ENCODE data around the gene ZBTB49. TPM values are rescaled to one million over a fixed set of nuclear protein-coding genes. Genes with fewer than 3 reads are reported as not detected.

The ZBTB49 gene
- total RNA-seq, 1 donor from 2014 or later = 8.4 TPM

DNA sequence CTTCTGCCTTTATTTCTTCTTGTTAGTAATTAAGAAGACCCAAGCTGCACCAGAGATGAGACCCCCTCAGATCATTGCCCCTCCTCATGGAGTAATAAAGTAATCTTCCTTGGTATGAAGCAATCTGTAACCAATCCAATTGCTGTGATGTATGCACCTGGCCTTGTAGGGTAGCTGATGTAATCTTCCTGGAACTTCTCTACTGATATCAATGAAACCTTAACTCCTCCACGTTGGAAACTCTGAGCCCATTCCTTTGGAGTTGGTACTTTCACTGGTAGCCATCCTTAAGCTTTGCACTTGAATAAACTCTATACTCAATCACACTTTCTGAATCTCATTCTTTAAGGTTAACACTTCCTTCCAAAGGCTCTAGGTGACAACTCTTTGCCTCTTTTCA, 65.3 kb downstream of the ZBTB49 start:
- intact Hi-C loops (cut with micrococcal nuclease) = no loop called here

DNA sequence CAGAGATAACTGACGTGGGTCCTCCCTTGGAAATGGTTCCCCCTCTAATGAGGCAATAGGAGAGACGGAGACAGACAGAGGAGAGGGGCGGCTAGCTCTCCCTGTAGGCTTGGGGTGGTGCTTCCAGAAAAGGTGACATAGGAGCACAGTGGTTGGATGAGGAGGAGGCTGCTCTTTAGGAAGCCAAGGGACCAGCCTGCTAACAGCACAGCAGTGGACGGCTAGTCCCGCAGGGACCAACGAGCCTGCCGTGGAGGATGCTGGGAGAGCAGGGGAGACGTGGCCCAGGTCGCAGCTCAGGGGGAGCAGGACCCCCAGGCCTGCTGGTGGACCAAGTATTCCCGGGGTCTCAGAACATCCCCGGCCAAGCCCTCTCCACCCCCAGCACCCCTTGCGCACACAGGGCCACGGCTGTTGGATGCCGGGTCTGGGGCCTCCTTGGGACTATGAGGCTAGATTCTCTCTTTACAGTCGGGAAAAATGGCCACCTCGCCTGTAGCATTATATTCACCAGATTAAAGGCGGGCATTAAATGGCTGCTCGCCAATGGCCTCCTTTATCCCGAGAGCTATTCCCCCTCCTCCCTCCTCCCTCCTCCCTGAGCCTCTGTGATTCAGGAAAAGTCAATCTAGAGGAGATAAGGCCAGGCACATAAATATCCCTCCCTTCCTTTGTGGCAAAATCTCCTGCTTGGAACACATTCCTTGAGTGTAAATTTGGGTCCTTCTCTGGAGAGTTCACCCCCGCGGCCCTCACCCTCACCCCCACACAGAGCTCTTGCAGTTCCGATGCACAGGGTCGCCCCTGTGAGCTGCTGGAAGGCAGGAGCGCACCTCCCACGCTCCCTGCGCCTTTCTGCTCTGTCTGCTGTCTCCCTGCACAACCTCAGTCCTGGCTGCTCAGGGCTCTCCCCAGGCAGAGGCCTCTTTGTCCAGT, 66.3 kb downstream of the ZBTB49 start:
- intact Hi-C loops (cut with micrococcal nuclease) = no loop called here

DNA sequence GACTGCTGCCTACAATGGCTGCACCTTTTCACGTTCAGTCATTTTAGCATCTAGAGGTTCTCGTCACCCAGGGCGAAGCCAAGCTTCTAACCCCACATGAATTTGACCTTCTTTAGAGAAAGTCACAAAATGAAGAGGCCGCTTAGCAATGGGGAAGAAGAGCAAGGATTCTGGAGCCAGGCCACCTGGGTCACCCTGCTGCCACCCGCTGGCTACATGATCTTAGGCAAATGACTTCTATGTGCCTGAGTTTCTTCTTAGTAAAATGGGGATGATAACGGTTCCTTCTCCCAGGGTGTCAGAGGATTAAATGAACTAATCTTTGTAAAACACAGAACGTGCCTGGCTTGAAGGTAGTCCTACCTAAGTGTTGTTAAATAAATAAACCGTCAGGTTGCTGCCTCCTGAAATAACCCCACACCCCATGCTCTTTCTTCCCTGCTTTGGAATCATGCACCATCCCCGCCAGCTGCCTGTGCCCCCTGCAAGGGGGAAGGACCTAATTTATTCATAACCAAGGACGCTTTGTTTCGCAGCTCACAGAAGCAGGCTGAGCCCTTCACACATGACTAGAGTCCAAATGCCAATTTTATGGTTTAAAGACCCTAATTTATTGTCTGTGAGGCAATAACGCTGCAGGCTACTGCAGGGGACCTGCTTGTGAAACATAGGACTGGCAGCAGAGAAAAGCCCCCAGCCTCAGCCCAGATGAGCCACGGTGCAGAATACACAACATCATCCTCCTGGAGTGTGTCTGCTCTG, 68.2 kb downstream of the ZBTB49 start:
- intact Hi-C loops (cut with micrococcal nuclease) = no loop called here

DNA sequence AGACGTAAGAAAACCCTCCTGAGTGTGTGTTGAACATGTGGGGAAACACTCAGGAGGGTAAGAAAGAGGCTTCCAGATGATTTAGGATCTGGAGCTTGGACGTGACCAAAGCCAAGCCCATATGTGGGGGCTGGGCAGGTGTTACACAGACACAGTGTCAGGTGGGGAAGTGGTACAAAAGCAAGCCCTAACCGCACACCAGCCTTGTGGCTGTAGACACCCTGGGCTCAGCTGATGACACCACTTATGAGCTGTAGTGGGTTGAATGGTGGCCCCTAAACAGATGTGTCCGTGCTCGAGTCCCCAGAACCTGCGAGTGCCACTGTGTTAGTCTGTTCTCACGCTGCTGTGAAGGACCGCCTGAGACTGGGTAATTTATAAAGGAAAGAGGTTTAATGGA, 71.8 kb downstream of the ZBTB49 start:
- intact Hi-C loops (cut with micrococcal nuclease) = no loop called here

DNA sequence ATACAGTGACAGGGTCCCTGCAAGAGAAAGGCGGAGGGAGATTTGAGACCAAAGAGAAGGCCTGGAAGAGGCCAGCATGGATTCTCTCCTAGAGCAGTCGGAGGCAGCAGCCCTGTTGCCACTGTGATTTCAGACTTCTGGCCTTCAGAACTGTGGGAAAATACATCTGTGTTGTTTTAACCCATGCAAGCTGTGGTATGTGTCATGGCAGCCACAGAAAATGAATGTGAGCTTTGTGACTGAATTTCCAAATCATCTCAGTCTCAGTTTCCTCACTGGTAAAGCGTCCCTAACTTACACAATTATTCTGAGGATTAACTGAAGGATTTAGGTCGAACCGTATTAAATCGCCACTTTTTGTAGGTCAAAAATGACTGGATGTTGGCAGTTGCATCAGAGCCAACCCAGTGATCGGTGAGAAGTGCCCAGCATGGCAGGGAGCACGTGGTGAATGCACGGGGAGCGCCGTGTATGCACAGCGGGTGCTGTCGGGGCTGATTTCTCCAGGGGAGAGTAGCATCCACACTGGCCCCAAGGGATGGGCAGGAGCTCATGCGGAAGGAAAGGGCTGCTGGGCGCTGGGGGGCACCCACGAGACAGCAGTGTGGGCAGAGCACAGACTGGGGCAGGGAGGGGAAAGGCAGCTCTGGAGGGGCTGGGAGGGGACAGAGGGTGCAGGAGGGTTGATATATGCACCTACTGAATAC, 73.1 kb downstream of the ZBTB49 start:
- intact Hi-C loops (cut with micrococcal nuclease) = no loop called here

DNA sequence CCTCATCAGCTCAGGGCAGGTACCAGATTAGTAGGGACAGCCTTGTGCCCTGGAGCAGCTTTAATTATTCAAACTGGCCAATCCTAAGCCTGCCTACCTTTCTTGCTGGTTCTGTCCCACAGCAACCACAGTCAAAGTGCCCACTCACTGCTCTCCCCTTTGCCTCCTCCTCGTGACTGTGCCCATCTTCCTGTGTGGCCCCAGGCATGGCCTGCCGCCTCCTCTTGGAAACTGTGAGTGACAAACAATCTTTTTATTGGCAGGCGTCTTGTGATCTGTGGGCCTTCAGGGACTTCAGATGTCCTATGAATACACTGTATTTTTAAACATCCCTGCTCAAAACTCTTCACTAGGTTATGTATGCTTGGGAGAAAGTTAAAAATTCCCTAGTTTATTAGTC, 74.0 kb downstream of the ZBTB49 start:
- intact Hi-C loops (cut with micrococcal nuclease) = no loop called here

DNA sequence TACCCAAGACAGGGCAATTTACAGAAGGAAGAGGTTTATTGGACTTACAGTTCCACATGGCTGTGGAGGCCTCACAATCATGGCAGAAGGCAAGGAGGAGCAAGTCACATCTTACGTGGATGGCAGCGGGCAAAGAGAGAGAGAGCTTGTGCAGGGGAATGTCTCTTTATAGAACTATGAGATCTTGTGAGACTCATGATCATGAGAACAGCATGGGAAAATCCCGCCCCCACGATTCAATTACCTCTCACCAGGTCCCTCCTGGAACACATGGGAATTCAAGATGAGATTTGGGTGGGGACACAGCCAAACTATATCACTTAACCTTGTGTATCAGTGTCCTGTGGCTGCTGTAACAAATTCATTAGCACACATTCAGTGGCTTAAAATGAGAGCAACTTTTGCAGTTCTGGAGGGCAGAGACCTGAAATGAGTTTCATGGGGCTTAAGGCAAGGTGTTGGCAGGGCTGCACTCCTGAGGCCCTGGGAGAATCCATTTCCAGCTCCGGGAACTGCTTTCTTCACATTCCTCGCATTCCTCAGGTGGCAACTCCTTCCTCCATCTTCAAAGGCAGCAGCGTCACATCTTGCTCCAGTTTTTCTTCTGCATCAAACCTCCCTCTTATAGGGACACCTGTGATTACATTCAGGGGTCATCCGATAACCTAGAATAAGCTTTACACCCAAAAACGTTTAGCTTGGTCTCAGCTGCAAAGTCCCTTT, 74.6 kb downstream of the ZBTB49 start:
- intact Hi-C loops (cut with micrococcal nuclease) = no loop called here

DNA sequence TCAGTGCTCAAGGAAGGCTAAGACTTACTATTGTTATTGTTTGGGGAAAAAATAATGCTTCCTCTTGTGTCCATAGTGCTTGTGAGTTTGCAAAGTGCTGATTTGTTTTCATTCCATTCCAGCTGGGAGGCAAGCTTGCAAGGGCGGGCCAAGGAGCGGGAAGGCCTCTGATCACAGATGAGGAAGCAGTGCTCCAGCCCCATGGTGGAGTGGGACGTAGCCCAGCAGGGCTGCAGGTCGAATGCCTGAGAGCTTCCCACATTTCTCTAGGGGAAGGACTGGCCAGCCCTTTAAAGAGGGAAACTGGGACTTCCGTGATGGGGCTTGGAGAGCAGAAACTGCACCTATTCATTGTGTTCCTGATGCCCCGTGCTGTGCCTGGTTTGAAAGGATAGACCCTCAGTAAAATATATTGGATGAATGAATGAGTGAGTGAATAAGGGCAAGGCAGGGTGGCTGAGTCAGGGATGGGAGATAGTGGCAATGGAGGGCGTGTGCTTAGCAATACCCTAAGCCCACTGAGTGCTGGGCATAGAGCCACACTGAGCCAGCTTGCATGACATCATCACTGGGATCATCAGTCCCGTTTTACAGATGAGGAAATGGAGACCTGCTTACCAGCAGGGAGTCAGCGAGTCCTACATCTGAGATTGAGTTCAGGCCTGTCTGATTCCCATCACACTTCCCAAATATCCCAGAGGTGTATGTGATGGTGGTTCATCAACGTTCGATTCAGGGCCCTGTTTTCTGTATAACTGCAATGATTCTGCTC, 78.9 kb downstream of the ZBTB49 start:
- intact Hi-C loops (cut with micrococcal nuclease) = no loop called here

Other genes with a start within 250 kb of the ZBTB49 start
- gene OTOP1, start 63.3 kb upstream of the ZBTB49 start, total RNA-seq = not detected in 2 replicates
- 15.5 and 16.5 TPM in 2 replicates for gene TMEM128, start 42.0 kb upstream of the ZBTB49 start, total RNA-seq
- gene LYAR, start 97 bp upstream of the ZBTB49 start, total RNA-seq = 32.7 and 33.6 TPM in 2 replicates
- gene NSG1, start 96.9 kb downstream of the ZBTB49 start, total RNA-seq = 0.69 and 1.1 TPM in 2 replicates

All from T-helper 1 cell treated with Interleukin-12 subunit alpha and Interleukin-12 subunit beta and Interleukin-4 antibody, amounts not matched to agents 30 ng/mL and 1 ng/mL, for 36 hours (primary cell).